ENCODE measurements around the gene ZC3H12D.
"Not testable (repeated sequence)": the region's sequence is repeated elsewhere in the genome, so short reads cannot be mapped to it uniquely, and the experiment has no call there.

The ZC3H12D gene

DNA sequence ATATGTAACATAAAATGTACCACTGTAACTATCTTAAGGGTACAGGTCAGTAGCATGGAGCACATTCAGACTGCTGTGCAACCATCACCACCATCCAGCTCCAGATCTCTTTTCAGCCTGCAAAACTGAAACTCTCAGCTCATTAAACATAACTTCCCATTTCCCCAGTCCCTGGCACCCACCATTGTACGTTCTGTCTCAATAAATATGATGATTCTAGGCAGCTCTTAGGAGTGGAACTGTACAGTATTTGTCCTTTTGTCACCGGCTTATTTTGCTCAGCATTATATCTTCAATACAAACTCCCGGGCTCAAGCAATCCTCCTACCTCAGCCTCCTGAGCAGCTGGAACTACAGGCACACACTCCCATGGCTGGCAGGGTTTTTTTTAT lies 1.5 kb downstream of the ZC3H12D start:
- no peak for DNase-seq

DNA sequence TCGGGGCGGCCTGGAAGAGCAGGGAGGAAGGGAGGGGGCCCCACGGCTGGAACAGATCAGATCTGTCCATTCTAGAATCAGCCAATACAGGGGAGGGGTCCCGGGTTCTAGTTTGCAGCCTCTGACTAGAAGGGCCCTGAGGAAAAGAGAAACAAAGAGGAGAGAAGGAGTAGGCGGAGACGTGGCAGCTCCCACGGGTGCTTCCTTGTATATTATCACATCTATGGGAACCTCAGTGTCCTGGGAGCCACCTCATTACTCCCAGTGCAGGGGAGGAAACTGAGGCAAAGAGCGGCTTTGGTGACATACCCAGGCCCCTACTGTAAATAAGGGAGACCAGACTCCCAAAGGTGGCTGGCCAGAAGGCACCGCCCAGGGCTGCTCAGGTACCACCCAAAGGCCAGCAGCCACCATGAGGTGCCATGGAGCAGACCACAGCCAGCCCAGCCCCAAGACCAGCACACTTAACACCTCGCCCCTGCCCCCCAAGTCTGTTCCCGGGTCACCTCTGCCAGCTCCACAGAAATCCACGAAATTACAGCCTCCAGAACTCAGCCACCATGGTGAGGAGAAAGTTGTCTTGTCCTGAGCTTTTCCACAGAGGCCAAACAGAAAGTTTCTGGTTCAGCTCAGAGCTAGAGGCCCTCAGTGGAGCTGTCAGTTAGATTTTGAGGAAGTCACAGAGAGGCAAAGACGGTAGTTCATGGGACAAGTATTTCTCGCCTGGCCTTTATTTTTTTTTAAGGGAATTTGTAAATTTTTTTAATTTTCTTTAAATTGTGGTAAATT lies 2.1 kb downstream of the ZC3H12D start:
- DNase-seq, result no peak

GRCh38 chr6:149480502-149481280 lies 4.1 kb downstream of the ZC3H12D start:
- DNase-seq, result no peak

DNA sequence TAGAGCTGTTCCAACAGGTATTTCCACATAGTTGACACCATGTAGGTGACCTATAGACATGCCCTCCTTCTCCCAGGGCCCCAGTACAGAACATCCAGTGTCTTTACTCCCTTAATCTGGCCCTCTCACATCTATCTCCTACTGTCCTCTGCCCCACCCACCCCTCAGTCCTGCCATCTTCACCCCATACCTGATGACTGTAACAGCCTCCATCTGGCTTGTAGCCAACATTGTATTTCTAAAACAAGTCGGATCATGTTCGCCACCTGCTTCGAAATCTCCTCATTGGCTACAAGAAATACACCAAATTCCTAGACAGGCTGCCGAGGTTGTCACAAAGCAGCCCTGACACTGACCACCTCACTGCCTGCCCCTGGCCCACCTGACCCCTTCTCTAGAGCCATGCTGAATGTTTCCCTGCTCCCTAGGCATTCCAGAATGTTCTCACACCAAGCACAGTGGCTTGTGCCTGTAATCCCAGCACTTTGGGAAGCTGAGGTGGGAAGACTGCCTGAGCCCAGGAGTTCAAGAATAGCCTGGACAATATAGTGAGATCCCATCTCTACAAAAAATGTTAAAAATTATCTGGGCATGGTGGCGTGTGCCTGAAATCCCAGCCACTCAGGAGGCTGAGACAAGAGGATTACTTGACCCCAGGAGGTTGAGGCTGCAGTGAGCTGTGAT lies 6.0 kb downstream of the ZC3H12D start:
- DNase-seq, result no peak

DNA sequence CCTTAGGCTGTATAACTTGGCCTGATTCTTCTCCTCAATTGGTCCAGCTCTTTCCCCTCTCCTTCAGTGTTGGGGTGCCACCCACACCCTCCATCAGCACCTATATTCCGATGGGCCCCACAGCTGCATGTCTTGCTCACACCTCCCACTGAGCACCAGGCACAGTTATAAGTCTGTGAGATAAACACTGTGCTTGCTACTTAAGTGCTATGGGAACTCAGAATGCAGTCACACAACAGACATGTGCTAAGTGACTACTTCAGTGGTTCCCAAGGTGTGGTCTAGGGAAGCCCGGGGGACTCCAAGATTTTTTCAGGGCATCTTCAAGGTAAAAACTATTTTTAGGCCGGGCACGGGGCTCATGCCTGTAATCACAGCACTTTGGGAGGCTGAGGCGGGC lies 7.3 kb downstream of the ZC3H12D start:
- DNase-seq, result no peak

DNA sequence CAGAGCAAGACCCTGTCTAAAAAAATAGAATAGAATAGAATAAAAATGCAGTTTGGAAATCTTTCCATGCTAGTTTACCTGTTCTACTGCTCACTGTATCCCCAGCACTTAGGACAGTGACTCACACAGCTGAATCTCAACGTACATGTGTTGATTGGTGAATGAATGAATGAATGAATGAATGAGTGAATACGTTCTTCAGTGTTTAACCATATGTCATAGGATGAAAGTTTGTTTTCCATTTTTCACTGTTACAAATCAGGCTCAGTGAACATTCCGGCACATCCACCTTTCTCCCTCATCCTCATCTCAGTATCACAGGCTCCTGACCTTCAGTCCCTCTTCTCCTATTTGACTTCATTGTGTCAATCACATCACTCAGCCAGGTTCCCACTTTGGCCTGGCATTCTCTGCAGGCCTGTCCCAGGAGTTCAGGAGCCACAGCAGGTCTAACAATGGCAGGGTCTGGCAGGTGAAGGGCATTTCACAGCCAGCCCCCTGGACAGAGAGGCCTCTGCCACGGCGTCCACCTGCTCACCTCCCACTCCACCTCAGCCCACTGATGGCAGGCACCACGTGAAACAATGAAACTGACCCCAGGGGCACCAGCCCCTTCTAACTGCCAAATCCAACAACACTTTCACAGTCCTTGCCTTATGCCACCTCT lies 7.9 kb downstream of the ZC3H12D start:
- DNase-seq, result no peak

- no peak for DNase-seq
Observed at GRCh38 chr6:149474108-149474935, 10.5 kb downstream of the ZC3H12D start.

DNA sequence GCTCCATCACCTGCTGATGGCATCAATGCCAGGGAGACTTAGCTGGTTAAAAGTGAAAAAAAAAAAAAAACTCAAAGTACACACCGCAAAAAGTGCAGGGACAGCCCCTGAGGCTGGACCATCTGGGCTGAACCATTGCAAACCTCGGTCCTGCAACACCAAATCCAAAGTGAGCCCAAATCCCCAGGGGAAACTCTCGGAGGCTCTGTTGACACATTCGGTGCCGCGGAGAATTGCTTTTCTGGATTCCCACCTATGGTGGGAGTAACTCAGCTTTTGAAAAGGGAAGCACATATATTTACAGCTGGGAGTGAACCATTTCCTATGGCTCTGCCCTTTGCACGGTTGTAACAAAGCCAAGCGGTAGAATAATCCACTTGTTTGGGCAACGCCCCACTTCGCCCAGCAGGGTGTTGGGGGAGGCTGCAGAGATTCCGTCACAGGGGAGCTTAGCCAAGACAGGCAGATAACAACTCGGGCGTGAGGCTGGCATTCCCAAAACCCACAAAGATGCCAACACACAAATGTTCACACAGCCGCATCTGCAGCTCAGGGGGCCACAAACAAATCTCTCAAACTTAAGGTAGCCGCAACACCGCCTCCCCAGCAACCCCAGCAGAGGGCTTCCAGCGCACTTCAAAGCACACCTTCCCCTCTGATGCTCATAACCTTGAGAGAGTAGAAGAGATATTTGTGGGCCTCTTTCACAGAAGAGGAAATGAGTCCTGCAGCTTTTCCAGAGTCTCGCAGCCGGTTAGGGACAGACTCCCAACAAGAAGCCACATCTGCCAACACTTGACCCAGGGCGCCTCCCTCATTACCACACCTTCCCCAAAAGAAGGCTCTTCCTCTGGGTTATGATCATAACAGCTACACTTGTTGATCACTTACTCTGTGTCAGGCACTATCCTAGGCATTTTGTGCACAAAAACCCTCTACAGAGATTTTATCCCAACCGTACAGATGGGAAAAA lies 11.4 kb downstream of the ZC3H12D start:
- no peak for DNase-seq

DNA sequence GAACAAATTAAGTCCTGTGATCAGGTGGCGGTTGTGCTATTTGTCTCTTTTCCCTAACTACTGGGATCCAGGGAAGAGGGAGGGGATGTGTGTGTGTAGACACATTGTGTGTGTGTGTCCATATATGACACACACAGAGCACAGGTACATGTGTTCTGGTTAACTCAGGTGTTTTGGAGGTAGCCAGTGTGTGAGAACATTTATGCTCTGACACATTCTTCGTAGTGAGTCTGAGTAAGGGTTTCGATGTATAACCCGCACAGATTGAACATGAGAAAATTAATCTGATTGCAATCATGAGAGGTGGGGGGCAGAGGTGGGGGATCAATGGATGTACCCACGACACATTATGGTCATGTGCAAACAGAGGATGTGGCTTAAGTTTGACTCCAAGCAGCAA lies 12.6 kb downstream of the ZC3H12D start:
- no peak for DNase-seq

GRCh38 chr6:149471801-149472200 lies 13.0 kb downstream of the ZC3H12D start:
- no peak for DNase-seq

GRCh38 chr6:149470948-149471347 lies 13.9 kb downstream of the ZC3H12D start:
- DNase-seq, result no peak

- DNase-seq, result no peak
Observed at GRCh38 chr6:149468179-149468578, 16.6 kb downstream of the ZC3H12D start.

DNA sequence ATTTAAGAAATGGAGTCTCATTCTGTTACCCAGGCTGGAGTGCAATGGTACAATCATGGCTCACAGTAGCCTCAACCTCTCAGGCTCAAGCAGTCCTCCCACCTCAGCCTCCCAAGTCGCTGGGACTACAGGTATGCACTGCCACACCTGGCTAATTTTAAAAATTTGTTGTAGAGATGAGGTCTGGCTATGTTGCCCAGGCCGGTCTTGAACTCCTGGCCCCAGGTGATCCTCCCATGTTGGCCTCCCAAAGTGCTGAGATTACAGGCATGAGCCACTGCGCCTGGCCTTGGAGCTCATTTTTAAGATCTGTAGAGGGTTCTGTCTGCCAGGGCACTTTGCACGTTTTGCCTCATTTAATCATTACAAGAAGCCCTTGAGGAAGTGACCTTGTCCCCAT lies 17.5 kb downstream of the ZC3H12D start:
- DNase-seq, result no peak

GRCh38 chr6:149464411-149464810 lies 20.4 kb downstream of the ZC3H12D start:
- no peak for DNase-seq

DNA sequence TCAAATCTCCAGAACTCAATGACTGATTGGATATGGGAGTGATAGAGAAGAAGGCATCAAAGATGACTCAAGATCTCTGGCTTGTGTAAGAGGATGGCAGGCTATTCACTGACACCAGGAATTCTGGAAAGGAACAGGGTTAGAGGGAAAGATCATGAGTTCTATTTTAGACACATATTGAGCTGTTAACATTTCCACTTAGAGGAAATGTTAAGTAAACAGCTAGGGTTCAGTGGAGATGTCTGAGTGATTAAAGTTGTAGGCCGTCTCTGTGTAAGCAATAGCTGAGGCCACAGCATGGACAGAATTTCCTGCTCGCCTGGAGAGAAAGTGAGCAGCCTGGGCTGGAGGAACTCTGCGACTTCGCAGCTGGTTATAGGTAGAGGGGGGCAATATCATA lies 21.0 kb downstream of the ZC3H12D start:
- no peak for DNase-seq

GRCh38 chr6:149462712-149463111 lies 22.1 kb downstream of the ZC3H12D start:
- not testable (repeated sequence) for DNase-seq

DNA sequence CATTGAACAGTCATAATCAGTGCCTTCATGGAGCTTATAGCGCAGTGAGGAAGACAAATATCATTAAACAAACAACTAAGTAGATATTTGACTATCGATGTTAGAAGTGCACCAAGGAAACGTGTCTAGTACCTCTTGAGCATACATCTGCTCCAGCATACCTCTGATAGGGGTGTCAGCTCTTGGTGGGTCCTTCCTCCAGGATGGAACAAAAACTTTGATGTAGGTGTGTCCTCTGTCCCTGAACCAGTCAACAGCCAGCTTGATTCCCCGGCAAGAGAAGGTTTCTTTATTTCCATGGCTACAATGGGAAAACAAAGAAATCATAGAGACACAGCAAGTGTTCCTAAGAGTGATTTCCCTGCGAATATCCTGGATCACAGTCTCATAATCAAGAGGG lies 23.1 kb downstream of the ZC3H12D start:
- DNase-seq, result no peak

- DNase-seq, result not testable (repeated sequence)
Observed at GRCh38 chr6:149460249-149460648, 24.6 kb downstream of the ZC3H12D start.

DNA sequence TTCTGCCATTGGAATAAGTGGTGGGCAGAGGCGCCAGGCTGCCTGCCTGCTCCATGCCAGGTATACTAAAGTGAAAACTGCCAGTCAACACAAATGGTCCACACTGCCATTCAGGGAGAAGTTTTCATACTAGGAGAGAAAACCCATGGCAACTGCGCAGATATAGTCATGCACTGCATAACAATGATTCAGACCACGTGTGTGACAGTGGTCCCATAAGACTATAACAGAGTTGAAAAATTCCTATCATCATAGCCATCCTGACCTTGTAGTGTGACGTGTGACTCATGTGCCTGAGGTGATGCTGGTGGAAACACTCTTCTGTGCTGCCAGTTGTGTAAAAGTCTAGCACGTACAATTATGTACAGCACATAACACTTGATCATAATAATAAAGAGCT lies 25.1 kb downstream of the ZC3H12D start:
- DNase-seq, result no peak

DNA sequence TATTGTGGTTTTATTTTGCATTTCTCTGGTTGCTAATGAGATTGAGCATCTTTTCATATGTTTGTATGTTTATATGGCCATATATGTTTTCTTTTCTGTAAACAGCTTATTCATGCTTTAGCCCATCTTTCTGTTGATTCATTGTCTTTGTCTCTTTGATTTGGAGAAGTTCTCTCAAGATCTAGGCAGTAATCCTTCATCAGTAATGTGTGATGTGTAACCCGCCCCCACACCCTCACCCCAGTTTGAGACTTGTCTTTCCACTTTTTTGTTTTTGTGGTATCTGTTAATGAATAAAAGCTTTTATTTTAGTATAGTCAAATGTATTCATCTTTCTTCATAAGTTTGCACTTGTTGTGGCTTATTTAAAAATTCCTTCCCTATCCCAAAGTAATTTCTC lies 26.0 kb downstream of the ZC3H12D start:
- no peak for DNase-seq

GRCh38 chr6:149458196-149458595 lies 26.6 kb downstream of the ZC3H12D start:
- DNase-seq, result no peak
